ENCODE measurements around the gene PSORS1C1.

Gene PSORS1C1

GRCh38 chr6:31096656-31097055 is 17.9 kb upstream of the PSORS1C1 start:
- DNase-seq: no peak

- no peak for DNase-seq
Measured at GRCh38 chr6:31098449-31098938, 16.1 kb upstream of the PSORS1C1 start.

- DNase-seq: no peak
Measured at GRCh38 chr6:31103136-31103535, 11.5 kb upstream of the PSORS1C1 start.

GRCh38 chr6:31107052-31107451 is 7.5 kb upstream of the PSORS1C1 start:
- DNase-seq: no peak

DNA sequence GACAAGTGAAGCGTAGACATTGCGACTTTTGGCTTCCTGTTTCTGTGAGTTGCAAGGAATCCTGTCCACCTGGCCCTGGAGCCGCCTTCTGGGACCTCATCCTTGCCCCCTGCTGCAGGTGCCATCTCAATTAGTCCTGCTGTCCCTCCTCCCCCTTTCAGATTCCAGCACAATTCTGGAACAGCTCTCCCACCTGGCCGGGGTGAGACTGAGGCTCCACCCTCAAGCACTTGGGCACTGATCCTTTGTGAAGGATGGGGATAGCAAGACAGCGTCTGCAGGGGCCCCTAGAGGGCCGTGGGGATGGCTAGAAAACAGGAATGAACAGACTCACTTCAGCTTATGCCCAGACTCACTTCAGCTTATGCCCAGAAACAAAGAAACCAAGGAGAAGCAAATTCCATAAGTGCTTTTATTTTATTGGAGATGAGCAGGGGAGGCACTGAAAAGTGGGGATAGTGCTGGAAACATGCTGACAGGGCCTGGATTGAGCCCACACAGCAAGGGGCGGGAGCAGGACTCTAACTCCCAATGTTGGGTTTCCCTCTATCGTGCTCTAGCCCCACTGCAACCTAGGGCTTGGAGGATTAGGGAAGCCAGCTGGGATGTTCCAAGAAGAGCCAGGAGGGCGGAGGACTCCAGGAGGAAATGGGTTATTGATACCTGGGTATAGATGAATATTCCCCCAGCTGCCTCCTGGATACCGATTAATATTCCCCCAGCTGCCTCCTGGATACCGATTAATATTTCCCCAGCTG is 3.6 kb upstream of the PSORS1C1 start:
- no peak for DNase-seq

GRCh38 chr6:31111712-31112111 is 2.9 kb upstream of the PSORS1C1 start:
- DNase-seq: no peak

- no peak for DNase-seq
Measured at GRCh38 chr6:31112478-31112877, 2.1 kb upstream of the PSORS1C1 start, which contains the start of gene C6orf15. Gene C6orf15, minus strand, starts transcription at chr6:31112575. Its CDS starts 20 bp downstream, at chr6:31112555.

DNA sequence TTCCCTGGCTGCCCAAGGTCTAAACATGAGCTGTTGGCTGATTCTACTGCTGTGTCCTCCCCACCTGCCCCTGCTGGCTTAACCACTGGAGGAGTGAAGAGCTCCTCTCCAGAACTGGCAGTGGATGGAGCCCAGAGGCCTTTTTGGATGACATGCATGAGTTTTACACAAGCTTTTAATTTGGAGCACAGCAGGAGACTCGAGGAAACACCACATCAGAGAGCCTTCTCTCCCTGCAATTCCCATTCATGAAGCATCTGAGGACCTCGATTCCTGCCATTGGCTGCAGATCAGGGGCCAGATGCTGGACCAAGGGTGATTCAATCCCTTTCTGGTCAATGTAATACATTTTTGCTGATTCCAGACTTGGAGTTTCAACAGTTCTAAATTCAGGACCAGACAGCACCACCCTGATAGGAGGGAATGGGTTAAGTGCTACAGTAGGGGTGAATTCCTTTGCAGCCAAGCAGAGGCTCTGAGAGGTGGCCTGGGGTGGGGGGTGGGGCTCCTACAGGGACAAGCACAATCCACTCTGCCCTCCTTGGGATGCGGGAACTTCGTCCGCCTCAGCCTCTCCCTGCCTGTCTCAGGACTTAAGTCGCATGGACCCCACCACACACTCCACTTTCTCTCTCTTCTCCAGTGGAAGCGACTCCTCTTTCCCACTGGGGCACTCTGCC is 599 bp upstream of the PSORS1C1 start:
- no peak for DNase-seq

DNA sequence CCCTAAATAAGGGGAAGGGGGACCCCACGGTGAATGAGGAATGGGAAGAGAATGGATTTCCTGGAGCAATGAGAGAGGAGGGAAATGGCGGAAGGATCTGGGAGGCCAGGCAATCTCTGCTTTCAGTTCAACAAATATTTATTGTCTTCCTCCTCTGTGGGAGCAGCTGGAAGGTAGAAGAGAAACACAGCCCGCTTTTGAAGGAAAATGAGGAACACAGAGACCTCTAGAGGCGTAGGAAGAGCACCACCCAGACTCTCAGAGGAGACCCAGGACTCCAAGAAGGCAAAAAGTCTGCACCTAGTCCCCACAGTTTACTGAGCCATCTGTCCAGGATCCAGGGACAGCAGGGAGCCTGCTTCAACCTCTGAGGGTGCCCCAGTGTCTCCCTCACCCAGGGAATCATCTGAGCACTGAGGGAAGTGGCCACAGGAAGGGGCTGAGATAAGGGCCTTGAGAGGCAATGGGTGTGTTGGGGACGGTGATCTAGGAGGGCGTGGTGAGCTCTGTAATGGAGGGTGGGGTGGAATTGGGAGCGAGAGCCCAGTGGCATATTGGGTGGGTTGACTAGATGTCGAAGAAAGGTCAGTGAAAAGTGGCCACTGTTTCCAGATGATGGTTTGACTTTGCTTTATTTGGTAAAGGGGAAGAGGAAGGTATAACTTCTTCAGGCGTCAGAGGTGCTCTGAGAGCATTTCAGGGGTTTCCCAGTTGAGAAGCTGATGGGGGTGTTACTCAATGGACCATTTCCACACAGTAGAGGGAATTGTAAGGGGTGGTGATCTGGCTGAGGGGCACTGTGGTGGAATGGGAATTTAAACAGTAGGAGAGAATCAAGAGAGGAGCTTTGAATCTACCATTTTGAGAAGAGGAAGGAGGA is 610 bp downstream of the PSORS1C1 start:
- DNase-seq: no peak

DNA sequence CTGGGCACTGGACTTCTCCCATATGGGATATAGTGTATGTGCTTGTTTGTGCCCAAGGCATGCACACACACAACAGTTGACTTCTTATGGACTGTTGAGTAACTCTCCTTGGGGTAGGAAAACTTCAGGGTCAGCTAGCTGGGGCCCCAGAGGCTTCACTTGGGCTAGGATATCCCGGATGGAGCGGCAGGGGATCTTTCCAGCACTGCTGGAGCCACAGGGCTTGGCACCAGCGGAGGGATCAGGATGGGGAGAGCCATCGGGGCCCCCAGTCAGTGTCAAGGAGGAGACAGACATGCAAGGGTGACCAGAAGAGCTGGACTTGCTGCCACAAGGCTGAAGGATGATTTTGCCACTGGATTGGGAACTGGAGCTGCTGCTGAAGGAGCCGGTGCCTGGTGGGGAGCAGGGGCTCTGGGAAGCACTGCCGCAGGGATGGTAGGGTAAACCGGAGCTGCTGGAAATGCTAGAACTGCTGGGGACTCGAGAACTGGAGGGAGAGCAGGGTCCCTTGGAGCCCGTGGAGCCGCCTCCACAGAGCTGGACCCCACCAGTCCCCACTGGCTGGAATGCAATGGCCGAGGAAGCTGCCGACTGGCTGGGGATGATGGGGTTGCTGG is 1.5 kb downstream of the PSORS1C1 start:
- no peak for DNase-seq

DNA sequence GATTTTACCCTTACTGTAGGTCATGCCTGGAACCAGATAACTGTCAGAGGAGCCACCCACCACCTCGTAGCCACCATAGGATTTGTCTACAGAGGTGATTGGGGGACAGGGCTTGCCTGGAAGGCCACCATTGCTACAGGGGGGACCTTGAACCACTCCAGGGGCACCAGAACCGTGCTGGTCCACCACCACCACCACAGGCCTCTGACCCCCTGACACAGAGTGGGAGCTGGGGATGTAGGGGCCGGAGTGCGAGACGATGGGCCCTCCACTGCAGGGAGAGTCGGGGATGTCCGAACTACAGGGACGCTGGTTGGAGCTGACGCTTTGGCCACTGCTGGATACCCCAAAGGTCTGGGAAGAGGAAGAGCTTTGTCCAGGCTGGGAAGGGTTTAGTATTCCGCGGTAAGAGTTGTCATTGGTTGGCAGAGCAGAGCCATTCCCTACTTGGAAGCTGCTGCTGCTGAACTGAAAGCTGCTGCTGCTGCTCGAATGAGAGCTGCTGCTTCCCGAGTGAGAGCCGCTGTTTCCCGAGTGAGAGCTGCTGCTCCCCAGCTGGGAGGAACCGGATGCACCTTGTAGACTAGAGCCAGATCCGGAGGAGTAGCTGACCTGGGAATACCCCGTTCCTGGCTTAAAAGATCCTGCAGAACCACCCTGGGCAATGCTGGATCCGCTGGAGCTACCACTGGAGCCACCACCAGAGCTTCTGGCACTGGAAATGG is 2.2 kb downstream of the PSORS1C1 start:
- DNase-seq: no peak

DNA sequence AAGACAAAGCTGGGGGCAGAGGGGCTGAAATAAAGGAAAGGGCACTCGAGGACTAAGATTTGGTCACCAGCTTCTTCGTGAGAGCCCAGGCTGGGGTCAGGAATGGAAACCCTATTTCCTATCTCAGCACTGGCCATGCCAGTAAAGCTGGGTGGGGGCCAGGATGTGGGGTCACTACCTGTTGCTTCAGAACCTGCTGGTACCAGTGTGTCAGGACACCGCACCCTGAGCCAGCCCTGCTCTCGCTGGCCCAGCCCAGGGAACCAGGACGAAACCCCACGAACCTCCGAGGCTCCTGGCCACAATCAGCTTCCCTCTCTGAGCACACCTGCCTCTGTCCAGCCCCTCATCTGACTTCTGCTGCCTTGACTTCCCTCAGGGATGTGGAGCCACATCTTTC is 3.6 kb downstream of the PSORS1C1 start:
- DNase-seq: no peak

DNA sequence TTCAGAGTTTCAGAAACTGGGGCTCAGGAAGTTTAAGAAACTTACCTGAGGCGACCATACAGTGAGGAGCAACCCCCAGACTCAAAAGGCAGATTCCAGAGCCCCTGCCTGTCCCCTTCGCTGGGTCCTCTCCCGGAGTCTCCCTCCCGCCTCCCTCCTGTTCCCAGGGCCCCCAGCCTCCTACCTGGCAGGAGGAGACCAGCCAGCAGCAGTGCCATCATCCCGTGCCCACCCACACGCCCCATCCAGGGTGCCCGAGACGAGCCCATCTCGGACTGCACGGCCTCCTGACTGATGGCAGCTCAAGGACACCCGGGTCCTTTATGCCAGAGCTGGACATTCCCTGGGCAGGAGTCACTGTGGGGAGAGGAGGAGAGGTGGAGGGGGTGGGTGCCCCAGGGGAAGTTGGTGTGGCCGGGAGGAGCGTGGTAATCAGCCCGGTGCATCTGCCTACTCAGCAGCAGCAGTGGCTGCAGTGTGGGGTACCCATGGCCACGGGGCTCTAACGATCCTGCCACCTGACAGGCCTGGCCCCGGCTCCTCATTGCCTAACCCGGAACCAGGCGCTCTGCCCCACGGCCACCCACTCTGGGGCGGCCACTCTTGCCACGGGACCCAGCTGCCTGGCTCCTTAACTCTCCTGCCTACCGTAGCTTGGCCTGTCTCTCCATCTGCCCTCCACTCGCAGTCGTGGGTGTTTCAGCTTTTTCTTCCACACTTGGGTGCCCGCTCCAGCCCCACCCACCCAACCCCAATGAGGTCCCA is 5.7 kb downstream of the PSORS1C1 start, which contains the start of gene CDSN:
TSS of gene CDSN (minus strand) at position 296 of the 765 bp plus-strand sequence. CDS start at position 269, 27 bp downstream.
- no peak for DNase-seq

- no peak for DNase-seq
Measured at GRCh38 chr6:31121131-31121790, 6.7 kb downstream of the PSORS1C1 start.

DNA sequence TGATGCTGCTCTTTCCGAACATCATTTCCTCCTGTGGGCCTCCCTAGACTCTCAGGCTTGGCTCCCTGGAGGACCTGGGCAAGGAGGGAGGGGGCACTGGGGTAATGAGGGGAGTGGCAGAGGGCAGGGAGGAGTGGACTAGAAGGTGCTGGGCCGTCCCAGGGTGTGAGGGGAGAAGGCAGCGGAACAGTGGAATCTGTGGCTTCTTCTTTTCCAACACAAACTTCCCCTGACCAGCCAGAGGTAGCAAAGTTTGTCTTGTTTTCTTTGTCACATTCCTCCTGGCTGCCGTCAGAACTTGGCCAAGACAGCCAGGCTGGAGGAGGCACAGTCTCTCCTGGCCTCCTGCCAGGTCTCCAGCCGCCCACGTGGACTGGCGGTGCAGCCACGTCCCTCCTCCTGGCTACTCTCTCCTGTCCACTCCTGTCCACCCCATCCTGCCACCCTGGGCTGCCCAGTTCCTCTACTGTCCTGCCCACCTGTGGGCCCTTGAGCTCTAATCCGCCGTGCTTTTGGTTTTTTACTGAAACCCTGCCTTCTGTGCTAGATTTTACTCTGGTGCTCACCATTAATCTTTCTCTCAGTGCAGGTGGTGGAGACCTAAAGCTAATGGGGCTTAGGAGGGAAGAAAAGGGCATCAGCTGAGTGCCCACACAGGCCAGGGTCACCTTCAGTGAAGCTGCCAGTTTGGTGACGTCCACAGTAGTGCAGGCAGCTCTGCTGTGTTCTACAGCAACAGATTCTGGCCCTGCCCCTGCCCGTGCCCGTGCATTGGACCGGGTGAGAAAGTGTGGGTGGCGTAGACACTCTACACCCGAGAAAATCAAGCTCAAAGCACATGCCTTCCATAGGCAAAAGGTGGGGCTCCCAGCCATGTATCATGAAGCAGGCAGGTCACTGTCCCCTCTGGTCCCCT is 8.4 kb downstream of the PSORS1C1 start:
- DNase-seq: no peak

- no peak for DNase-seq
Measured at GRCh38 chr6:31125162-31125561, 10.6 kb downstream of the PSORS1C1 start.

- no peak for DNase-seq
Measured at GRCh38 chr6:31125586-31126363, 11.2 kb downstream of the PSORS1C1 start.

GRCh38 chr6:31126396-31127175 is 12.0 kb downstream of the PSORS1C1 start:
- DNase-seq: no peak

Measured in KG1 (cell line).